PC-3 (cell line): ENCODE results near the gene PACSIN2. TPM values are rescaled to one million over a fixed set of nuclear protein-coding genes. Genes with fewer than 3 reads are reported as not detected.

Experiments
- ATAC-seq: fragments of 200-7000 bp; cut with Tn5 transposase; 2 replicates; pipeline ENCODE4 v1.9.1; 2020; ENCODE audit warnings: mild to moderate bottlenecking, moderate library complexity
- BruUV-seq: library from RNA; stranded (reverse); fragments of 400-500 nt; replicated peaks from 2 replicates; lab custom pipeline; 2021; lab: Mats Ljungman, UMichigan
- CTCF ChIA-PET: fragments of 300-600 bp; sonication (Branson Sonifier 250); formaldehyde crosslinking; loops from one replicate; lab custom pipeline; 2022; ENCODE audit warnings: antibody characterized with exemption; lab: Charles Lee
- POLR2A ChIA-PET: fragments of 300-600 bp; sonication (Branson Sonifier 250); formaldehyde crosslinking; loops from one replicate; lab custom pipeline; 2022; ENCODE audit warnings: antibody characterized with exemption; ENCODE audit not compliant: unreplicated experiment; lab: Charles Lee
- DNase-seq: peaks from one replicate; pipeline ENCODE4 v3.0.0-alpha.2; 2015
- H2AFZ ChIP-seq: fragments of 300-600 bp; sonication (generic); 2 replicates; pipeline ENCODE4 v1.6.0; 2016; ENCODE audit warnings: antibody characterized with exemption, low read length
- H3F3A ChIP-seq: fragments of 300-600 bp; sonication (generic); one replicate; pipeline ENCODE4 v1.6.0; 2017; ENCODE audit warnings: antibody characterized with exemption, low read length, control low read depth, mild to moderate bottlenecking; ENCODE audit not compliant: unreplicated experiment
- H3K27ac ChIP-seq: fragments of 300-600 bp; sonication (generic); 2 replicates; pipeline ENCODE4 v1.5.1; 2016; ENCODE audit warnings: mild to moderate bottlenecking, low read length
- H3K27me3 ChIP-seq: fragments of 300-600 bp; sonication (generic); 2 replicates; pipeline ENCODE4 v1.6.1; 2016; ENCODE audit warnings: low read length, mixed read lengths
- H3K36me3 ChIP-seq: fragments of 300-600 bp; sonication (generic); 2 replicates; pipeline ENCODE4 v1.6.1; 2016; ENCODE audit warnings: low read depth, mixed run types, low read length, mixed read lengths
- H3K4me1 ChIP-seq: fragments of 300-600 bp; sonication (generic); 2 replicates; pipeline ENCODE4 v1.5.1; 2016; ENCODE audit warnings: low read length; ENCODE audit not compliant: insufficient read depth
- H3K4me2 ChIP-seq: fragments of 300-600 bp; sonication (generic); 2 replicates; pipeline ENCODE4 v1.6.0; 2016; ENCODE audit warnings: low read length
- H3K4me3 ChIP-seq: fragments of 300-600 bp; sonication (generic); 2 replicates; pipeline ENCODE4 v1.5.1; 2016; ENCODE audit warnings: mild to moderate bottlenecking, low read length, mixed read lengths
- H3K79me2 ChIP-seq: fragments of 300-600 bp; sonication (generic); 2 replicates; pipeline ENCODE4 v1.6.1; 2017; ENCODE audit warnings: low read length, mixed read lengths
- H3K9ac ChIP-seq: fragments of 300-600 bp; sonication (generic); 2 replicates; pipeline ENCODE4 v1.6.0; 2016; ENCODE audit warnings: mild to moderate bottlenecking, low read length
- H3K9me2 ChIP-seq: fragments of 300-600 bp; sonication (generic); replicated peaks from 2 replicates; pipeline ENCODE4 v1.6.1; 2016; ENCODE audit warnings: mixed run types, low read length, mixed read lengths
- H3K9me3 ChIP-seq: fragments of 300-600 bp; sonication (generic); 2 replicates; pipeline ENCODE4 v1.6.1; 2016; ENCODE audit warnings: low read length, mixed read lengths
- H4K20me1 ChIP-seq: fragments of 300-600 bp; sonication (generic); 2 replicates; pipeline ENCODE4 v1.6.1; 2016; ENCODE audit warnings: low read length, mixed read lengths
- CTCF ChIP-seq: fragments of 300-600 bp; sonication (generic); conservative IDR thresholded peaks from 2 replicates; pipeline ENCODE4 v1.5.1; 2017; ENCODE audit warnings: antibody characterized with exemption, low read depth, mild to moderate bottlenecking, low read length
- EZH2 ChIP-seq: fragments of 300-600 bp; sonication (generic); IDR thresholded peaks from one replicate; pipeline ENCODE4 v1.6.1; 2017; ENCODE audit warnings: antibody characterized with exemption, mild to moderate bottlenecking, low read length; ENCODE audit not compliant: unreplicated experiment
- EZH2phosphoT487 ChIP-seq: fragments of 300-600 bp; sonication (generic); IDR thresholded peaks from 2 replicates; pipeline ENCODE4 v1.6.1; 2018; ENCODE audit warnings: mild to moderate bottlenecking, antibody characterized with exemption, low read length, borderline replicate concordance
- intact Hi-C: fragments of 100-400 bp; cut with micrococcal nuclease; formaldehyde crosslinking; loops from 2 replicates; pipeline ENCODE4 v1.9.0; 2023
- total RNA-seq: library from RNA; depleted of rRNA; stranded (reverse); fragments of >200 nt; gene quantifications from 2 replicates; pipeline ENCODE4 v1.2.3, GENCODE V29; 2014

The PACSIN2 gene
- total RNA-seq, 1 experiment from 2014 or later: 25.7 TPM

GRCh38 chr22:42945736-42946135, 69.2 kb downstream of the PACSIN2 start:
- Histone ChIP-seq H3K27ac (no peak overlapping the region), H3K4me1 (peaks cover 44% of the 10 kb centered on the region), H2AFZ (no peak overlapping the region), H3F3A (peaks cover 5% of the 10 kb centered on the region), H3K9me2 (no peaks in the 10 kb centered on the region), H3K4me3 (no peak overlapping the region), H3K27me3 (no peaks in the 10 kb centered on the region), H3K9me3 (no peaks in the 10 kb centered on the region), H3K9ac (no peak overlapping the region), H3K79me2 (peaks cover 73% of the 10 kb centered on the region), H3K4me2 (no peak overlapping the region), H3K36me3 (no peaks in the 10 kb centered on the region), H4K20me1 (no peaks in the 10 kb centered on the region)
- ATAC-seq (no peak), DNase-seq (no peak)
- intact Hi-C loops: no loop called here
- TF ChIP-seq CTCF: no peak
- no peak for TF ChIP-seq EZH2
- TF ChIP-seq EZH2phosphoT487: no peak
- ChIA-PET POLR2A (no interaction called here), CTCF (no interaction called here)
- BruUV-seq: no TSS peak

GRCh38 chr22:42945027-42945426, 69.9 kb downstream of the PACSIN2 start:
- Histone ChIP-seq H3K27me3 (no peaks in the 10 kb centered on the region), H2AFZ (no peak overlapping the region), H4K20me1 (no peaks in the 10 kb centered on the region), H3F3A (peaks cover 5% of the 10 kb centered on the region), H3K36me3 (no peaks in the 10 kb centered on the region), H3K4me2 (no peak overlapping the region), H3K79me2 (peaks cover 69% of the 10 kb centered on the region), H3K9me2 (no peaks in the 10 kb centered on the region), H3K9me3 (no peaks in the 10 kb centered on the region), H3K9ac (no peak overlapping the region), H3K4me3 (no peak overlapping the region), H3K27ac (no peak overlapping the region), H3K4me1 (peaks cover 49% of the 10 kb centered on the region)
- DNase-seq: no peak
- CTCF ChIA-PET: interaction anchor here (0.8 kb wide), 1 partner anchor 78 kb away, joined by 3 read pairs; no protein-coding TSS in a partner anchor
- intact Hi-C loops: no loop called here
- no TSS peak for BruUV-seq
- POLR2A ChIA-PET: no interaction called here
- TF ChIP-seq CTCF (no peak), EZH2 (no peak), EZH2phosphoT487 (no peak)
- no peak for ATAC-seq

- POLR2A ChIA-PET: no interaction called here
- Histone ChIP-seq H3K36me3 (no peaks in the 10 kb centered on the region), H3F3A (peaks cover 10% of the 10 kb centered on the region), H3K9me3 (no peaks in the 10 kb centered on the region), H3K4me1 (peaks cover 53% of the 10 kb centered on the region), H2AFZ (no peak overlapping the region), H3K27me3 (no peaks in the 10 kb centered on the region), H3K4me2 (no peak overlapping the region), H3K9me2 (no peaks in the 10 kb centered on the region), H4K20me1 (no peaks in the 10 kb centered on the region), H3K9ac (no peak overlapping the region), H3K79me2 (peaks cover 65% of the 10 kb centered on the region), H3K4me3 (no peak overlapping the region), H3K27ac (no peak overlapping the region)
- no peak for ATAC-seq
- DNase-seq: no peak
- TF ChIP-seq EZH2: no peak
- CTCF ChIA-PET: interaction anchor here (0.8 kb wide), 1 partner anchor 77 kb away, joined by 3 read pairs; no protein-coding TSS in a partner anchor
- intact Hi-C loops: no loop called here
- no TSS peak for BruUV-seq
Measured at GRCh38 chr22:42944409-42944808, 70.5 kb downstream of the PACSIN2 start.
